Stimulated activated CD4-positive, alpha-beta T cell treated with anti-CD3 and anti-CD28 coated beads, TNF-alpha, amount 100 ng/mL, for 48 hours (primary cell): ENCODE measurements around the gene HCST.
"Not testable (repeated sequence)": the region's sequence is repeated elsewhere in the genome, so short reads cannot be mapped to it uniquely, and the experiment has no call there.

Experiments
- DNase-seq, 3 donors: peaks; one replicate each; pipeline ENCODE4 v3.0.0-alpha.2; 2020; ENCODE audit warnings: low read depth in 3 of 3

Gene HCST

GRCh38 chr19:35904311-35905068 is 2.2 kb downstream of the HCST start:
- no peak for DNase-seq

- no peak for DNase-seq
Observed at GRCh38 chr19:35905178-35905727, 2.9 kb downstream of the HCST start.

DNA sequence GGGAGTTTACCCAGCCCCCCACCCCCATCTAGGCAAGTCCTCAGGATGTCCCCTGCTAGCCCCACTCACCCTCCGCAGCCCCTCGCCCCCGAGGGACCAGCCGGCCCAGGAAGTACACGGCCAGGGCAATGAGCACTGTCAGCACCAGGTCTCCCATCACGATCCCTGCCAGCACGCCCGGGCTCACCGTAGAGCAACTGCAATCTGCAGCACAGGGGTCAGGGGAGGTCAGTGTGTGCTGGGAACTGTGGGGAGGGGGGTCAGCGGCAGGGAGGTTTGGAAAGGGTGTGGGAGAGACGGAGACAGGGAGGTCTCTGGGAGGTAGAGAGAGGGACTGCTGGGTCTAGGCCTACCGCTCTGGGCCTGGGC is 5.0 kb downstream of the HCST start:
- DNase-seq = no peak

- no peak for DNase-seq
Observed at GRCh38 chr19:35908010-35908441, 5.7 kb downstream of the HCST start, which contains the start of gene TYROBP. Gene TYROBP, minus strand, starts transcription at chr19:35908295. Its CDS starts 67 bp downstream, at chr19:35908228.

GRCh38 chr19:35908973-35909683 is 6.8 kb downstream of the HCST start:
- no peak for DNase-seq

DNA sequence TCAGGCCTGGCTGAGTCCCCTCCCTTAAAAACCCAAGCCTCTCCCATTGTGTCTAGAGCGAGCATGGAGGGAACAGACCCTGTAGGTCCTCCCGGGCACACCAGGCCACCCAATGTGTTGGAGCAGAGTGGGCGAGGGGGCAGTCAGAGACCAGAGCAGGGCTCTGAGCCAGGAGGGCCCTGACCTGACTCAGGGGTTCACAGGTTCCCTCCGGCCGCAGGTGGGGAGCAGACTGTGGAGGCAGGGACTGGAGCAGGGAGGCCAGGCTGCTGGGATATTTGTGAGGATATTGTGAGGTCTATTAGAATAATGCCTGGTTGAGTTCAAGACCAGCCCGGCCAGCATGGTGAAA is 7.3 kb downstream of the HCST start:
- no peak for DNase-seq

DNA sequence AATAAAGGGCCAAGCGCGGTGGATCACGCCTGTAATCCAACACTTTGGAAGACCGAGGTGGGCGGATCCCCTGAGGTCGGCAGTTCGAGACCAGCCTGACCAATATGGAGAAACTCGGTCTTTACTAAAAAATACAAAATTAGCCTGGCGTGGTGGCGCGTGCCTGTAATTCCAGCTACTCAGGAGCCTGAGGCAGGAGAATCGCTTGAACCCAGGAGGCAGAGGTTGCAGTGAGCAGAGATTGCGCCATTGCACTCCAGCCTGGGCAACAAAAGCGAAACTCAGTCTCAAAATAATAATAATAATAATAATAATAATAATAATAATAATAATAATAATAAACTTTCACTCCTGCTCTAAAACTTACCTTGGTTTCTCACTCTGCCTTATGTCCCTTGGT is 8.0 kb downstream of the HCST start:
- not testable (repeated sequence) for DNase-seq

DNA sequence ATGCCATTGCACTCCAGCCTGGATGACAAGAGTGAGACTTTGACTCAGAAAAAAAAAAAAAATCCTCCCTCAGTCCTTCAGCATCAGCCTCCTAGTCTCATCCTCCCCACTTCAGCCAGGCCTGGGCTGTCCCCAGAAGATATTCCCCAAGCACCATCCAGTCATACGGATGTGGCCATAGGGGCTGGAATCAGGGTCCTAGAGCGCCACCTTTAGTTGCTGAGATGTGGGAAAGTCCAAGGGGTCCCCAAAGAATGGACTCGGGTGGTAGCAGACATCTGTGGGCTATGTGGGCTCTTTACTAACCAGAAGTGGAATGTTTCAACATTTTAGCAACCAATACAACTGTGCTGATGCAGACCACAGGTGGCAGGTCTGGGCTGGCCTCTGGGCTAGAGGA is 8.8 kb downstream of the HCST start:
- DNase-seq = no peak

DNA sequence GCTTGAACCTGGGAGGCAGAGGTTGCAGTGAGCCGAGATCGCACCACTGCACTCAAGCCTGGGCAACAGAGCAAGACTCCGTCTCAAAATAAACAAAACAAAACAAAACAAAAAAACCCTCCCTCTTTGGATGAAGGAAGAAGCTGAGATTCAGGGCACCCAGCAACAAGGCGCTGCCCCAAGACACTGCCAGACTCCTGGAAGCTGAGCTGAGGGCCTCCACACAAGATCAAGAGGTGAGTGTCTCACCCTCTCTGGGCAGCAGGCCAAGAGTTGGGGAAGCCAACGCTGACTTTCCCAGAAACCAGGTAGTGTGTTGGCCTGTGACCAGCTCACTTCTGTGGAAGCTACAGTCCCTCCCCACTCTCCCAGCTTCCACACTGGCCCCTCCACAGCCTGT is 9.5 kb downstream of the HCST start:
- no peak for DNase-seq

- no peak for DNase-seq
Observed at GRCh38 chr19:35913589-35913988, 11.3 kb downstream of the HCST start.

DNA sequence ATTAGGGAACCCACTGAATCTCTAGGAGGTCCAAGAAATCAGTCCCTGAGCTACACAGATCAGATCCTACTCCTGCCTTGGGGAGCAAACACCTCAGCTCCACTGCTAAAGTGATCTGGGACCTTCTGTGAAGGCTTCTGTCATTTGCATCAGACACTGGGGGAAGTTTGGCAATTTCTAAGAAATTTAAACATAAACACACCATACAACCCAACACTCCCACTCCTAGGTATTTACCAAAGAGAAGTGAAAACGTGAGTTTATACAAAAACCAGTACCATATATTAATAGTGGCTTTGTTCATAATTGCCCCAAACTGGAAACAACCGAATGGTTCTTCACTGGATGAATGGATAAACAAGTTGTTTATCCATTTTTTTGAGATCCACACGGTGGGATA is 13.1 kb downstream of the HCST start:
- DNase-seq = no peak

- DNase-seq = no peak
Observed at GRCh38 chr19:35919306-35919705, 17.0 kb downstream of the HCST start.

DNA sequence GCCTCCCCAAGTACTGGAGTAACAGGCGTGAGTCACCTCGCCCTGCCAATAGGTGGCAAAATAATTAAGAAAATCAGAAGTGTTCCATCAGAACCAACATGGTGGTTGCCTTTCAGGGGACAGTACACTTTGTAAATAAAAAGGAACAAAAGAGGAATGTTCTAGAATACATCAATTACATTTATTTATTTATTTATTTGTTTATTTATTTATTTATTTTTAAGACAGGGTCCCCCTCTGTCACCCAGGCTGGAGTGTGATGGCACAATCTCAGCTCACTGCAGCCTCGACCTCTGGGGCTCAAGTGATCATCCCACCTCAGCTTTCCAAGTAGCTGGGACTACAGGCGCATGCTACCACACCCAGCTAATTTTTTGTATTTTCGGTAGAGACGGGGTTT is 18.7 kb downstream of the HCST start:
- DNase-seq = no peak

- DNase-seq = no peak
Observed at GRCh38 chr19:35925501-35925900, 23.2 kb downstream of the HCST start.

DNA sequence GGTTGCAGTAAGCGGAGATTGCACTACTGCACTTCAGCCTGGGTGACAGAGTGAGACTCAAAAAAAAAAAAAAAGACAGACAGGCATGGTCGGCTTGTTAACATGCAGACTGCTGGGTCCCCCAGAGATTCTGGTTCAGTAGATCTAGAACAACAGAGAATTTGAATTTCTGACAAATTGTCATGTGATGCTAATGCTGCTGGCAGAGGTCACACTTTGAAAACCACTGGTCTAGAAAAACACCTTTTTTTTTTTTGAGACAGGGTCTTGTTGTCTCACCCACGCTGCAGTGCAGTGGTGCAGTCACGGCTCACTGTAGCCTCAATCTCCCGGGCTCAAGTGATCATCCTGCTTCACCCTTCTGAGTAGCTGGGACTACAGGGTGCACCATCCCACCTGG is 26.2 kb downstream of the HCST start:
- no peak for DNase-seq

GRCh38 chr19:35929876-35930275 is 27.5 kb downstream of the HCST start:
- DNase-seq = no peak

DNA sequence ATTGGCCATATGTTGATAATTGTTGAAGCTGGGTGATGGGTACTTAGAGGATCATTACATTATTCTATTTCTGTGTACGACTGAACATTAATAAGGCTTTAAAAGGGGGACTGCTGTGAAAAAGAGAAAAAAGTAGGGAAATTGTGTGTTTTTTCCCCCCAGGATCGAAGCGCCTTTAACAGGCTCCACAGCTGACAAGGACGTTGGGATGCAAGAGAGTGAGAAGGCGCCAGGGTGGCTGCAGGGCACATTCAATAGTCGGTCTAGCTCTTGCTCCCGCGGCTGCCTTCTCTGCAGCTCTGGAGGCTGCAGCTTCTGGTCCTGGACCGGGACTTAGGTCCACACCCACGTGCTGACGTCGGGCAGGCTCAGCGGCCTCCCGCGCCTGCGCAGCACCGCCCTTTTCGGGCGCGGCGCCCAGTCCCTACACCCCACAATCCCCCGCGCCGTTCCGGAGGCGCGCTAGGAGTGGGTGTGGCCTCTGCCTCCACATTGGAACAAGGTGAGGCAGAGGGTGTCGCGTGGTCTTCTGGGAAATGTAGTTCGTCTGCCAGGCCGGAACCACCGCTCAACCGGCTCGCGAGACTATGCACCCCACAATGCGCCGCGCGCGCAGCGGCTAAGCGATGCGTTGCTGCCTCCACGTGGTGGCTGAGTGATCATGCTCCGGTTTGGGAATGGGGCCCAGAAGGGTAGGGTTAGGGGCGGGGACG is 29.0 kb downstream of the HCST start:
- DNase-seq = peak; percentile 98 to 100 (median 99)

GRCh38 chr19:35931874-35932202 is 29.5 kb downstream of the HCST start:
- no peak for DNase-seq

DNA sequence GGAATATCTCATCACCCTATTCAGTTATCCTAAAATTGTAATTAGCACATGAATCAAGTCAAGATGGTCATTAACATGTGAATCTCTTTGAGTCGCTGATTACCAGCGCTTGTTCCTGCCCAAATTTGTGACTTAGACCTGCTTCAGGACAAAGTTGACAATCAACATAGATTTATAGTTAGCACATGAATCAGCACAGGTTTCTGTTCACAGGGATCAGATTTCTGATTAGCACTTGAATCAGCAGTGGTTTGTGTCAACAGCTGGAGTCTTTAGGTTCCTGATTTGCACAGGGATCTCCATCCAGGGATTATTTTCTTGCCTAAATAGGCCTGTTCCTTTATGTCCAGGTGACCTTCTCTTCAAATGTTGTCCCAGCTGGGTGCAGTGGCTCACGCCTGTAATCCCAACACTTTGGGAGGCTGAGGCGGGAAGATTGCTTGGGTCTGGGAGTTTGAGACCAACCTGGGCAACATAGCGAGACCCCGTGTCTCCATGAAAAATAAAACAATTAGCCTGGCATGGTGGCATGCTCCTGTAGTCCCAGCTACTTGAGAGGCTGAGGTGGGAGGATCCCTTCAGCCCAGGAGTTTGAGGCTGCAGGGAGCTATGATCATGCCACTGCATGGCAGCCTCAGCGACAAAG is 30.1 kb downstream of the HCST start:
- DNase-seq = no peak

- peak in 1 of 3 donors; percentile 61 for DNase-seq
Observed at GRCh38 chr19:35935911-35936737, 33.8 kb downstream of the HCST start, which contains the start of gene LRFN3. Gene LRFN3, plus strand, starts transcription at chr19:35936374. Its CDS starts 3,052 bp downstream, at chr19:35939426.

GRCh38 chr19:35936738-35937268 is 34.5 kb downstream of the HCST start:
- DNase-seq = no peak
